PC-9 (cell line): ENCODE measurements around the gene DENND6A. TPM values are rescaled to one million over a fixed set of nuclear protein-coding genes. Genes with fewer than 3 reads are reported as not detected.

Source experiments
- BruUV-seq: library from RNA; stranded (reverse); fragments of 400-500 nt; replicated peaks from 2 replicates; lab custom pipeline; 2021; lab: Mats Ljungman, UMichigan
- CTCF ChIA-PET: fragments of 300-600 bp; sonication (Branson Sonifier 250); formaldehyde crosslinking; loops from one replicate; lab custom pipeline; 2022; ENCODE audit warnings: antibody characterized with exemption; lab: Charles Lee
- POLR2A ChIA-PET: fragments of 300-600 bp; sonication (Branson Sonifier 250); formaldehyde crosslinking; loops from one replicate; lab custom pipeline; 2022; ENCODE audit warnings: antibody characterized with exemption; ENCODE audit not compliant: unreplicated experiment; lab: Charles Lee
- DNase-seq, 2 experiments: peaks; one replicate each; pipeline versions ENCODE4 v3.0.0 to v3.0.0-alpha.2; 2015 to 2022; ENCODE audit warnings: mixed read lengths in 1 of 2
- H2AFZ ChIP-seq: fragments of 200-600 bp; sonication (generic); 2 replicates; pipeline ENCODE4 v1.8.1; 2017; ENCODE audit warnings: antibody characterized with exemption
- H3F3A ChIP-seq: fragments of 200-600 bp; sonication (generic); 2 replicates; pipeline ENCODE4 v1.8.1; 2017; ENCODE audit warnings: antibody characterized with exemption, mild to moderate bottlenecking, low read depth; ENCODE audit not compliant: insufficient read depth
- H3K27ac ChIP-seq: fragments of 200-600 bp; sonication (generic); 2 replicates; pipeline ENCODE4 v1.6.1; 2016; ENCODE audit warnings: mixed run types
- H3K27me3 ChIP-seq: fragments of 200-600 bp; sonication (generic); 2 replicates; pipeline ENCODE4 v1.6.1; 2016; ENCODE audit warnings: low read depth, mixed run types; ENCODE audit not compliant: insufficient read depth
- H3K36me3 ChIP-seq: fragments of 200-600 bp; sonication (generic); 2 replicates; pipeline ENCODE4 v1.6.1; 2016; ENCODE audit warnings: low read depth, mixed run types
- H3K4me1 ChIP-seq: fragments of 200-600 bp; sonication (generic); replicated peaks from 2 replicates; pipeline ENCODE4 v1.6.1; 2016; ENCODE audit warnings: mixed run types; ENCODE audit not compliant: insufficient read depth
- H3K4me2 ChIP-seq: fragments of 200-600 bp; sonication (generic); 2 replicates; pipeline ENCODE4 v1.6.1; 2017; ENCODE audit warnings: mixed run types
- H3K4me3 ChIP-seq: fragments of 200-600 bp; sonication (generic); 2 replicates; pipeline ENCODE4 v1.6.1; 2016; ENCODE audit warnings: mixed run types
- H3K79me2 ChIP-seq: fragments of 200-600 bp; sonication (generic); 2 replicates; pipeline ENCODE4 v1.6.1; 2017; ENCODE audit warnings: low read depth, mixed run types
- H3K9me2 ChIP-seq: fragments of 200-600 bp; sonication (generic); 2 replicates; pipeline ENCODE4 v1.8.1; 2017; ENCODE audit warnings: mild to moderate bottlenecking; ENCODE audit not compliant: insufficient read depth
- H3K9me3 ChIP-seq: fragments of 200-600 bp; sonication (generic); 2 replicates; pipeline ENCODE4 v1.8.1; 2016; ENCODE audit warnings: low read depth; ENCODE audit not compliant: insufficient read depth
- H4K20me1 ChIP-seq: fragments of 200-600 bp; sonication (generic); 2 replicates; pipeline ENCODE4 v1.8.1; 2017; ENCODE audit not compliant: insufficient read depth
- EZH2 ChIP-seq: fragments of 200-600 bp; sonication (generic); IDR thresholded peaks from 2 replicates; pipeline ENCODE4 v1.8.0; 2017; ENCODE audit warnings: antibody characterized with exemption, low read depth
- intact Hi-C: fragments of 100-400 bp; cut with micrococcal nuclease; formaldehyde crosslinking; loops from one replicate; pipeline ENCODE4 v1.10.0; 2022; ENCODE audit not compliant: unreplicated experiment
- total RNA-seq: library from RNA; stranded (reverse); gene quantifications from 2 replicates; pipeline ENCODE4 v1.2.3, GENCODE V29; 2021
- TF ChIP-seq, protein P1 (sequence below): fragments of 200-600 bp; sonication (generic); conservative IDR thresholded peaks from 2 replicates; pipeline ENCODE4 v1.6.1; 2017; ENCODE audit warnings: mixed run types, antibody characterized with exemption, mild to moderate bottlenecking, moderate library complexity

Gene DENND6A
- total RNA-seq, 1 experiment from 2014 or later, result 28.2 TPM

- no peak for DNase-seq
- H3F3A ChIP-seq, result no peaks in the 10 kb centered on the region
- no TSS peak for BruUV-seq
- no peaks in the 10 kb centered on the region for H3K4me1 ChIP-seq
- no peaks in the 10 kb centered on the region for H4K20me1 ChIP-seq
- no peaks in the 10 kb centered on the region for H3K27me3 ChIP-seq
- POLR2A ChIA-PET, result interaction anchor here (0.6 kb wide), 2 partner anchors 173 to 257 kb away, joined by 6 to 14 read pairs; no protein-coding TSS in a partner anchor
- H3K9me3 ChIP-seq, result no peaks in the 10 kb centered on the region
- H3K9me2 ChIP-seq, result no peaks in the 10 kb centered on the region
- H3K4me2 ChIP-seq, result no peak overlapping the region
- TF ChIP-seq EZH2, result no peak
- TF ChIP-seq, protein P1, sequence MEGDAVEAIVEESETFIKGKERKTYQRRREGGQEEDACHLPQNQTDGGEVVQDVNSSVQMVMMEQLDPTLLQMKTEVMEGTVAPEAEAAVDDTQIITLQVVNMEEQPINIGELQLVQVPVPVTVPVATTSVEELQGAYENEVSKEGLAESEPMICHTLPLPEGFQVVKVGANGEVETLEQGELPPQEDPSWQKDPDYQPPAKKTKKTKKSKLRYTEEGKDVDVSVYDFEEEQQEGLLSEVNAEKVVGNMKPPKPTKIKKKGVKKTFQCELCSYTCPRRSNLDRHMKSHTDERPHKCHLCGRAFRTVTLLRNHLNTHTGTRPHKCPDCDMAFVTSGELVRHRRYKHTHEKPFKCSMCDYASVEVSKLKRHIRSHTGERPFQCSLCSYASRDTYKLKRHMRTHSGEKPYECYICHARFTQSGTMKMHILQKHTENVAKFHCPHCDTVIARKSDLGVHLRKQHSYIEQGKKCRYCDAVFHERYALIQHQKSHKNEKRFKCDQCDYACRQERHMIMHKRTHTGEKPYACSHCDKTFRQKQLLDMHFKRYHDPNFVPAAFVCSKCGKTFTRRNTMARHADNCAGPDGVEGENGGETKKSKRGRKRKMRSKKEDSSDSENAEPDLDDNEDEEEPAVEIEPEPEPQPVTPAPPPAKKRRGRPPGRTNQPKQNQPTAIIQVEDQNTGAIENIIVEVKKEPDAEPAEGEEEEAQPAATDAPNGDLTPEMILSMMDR, result peak; percentile 55
- no peak overlapping the region for H3K4me3 ChIP-seq
- CTCF ChIA-PET, result no interaction called here
- no peak overlapping the region for H3K27ac ChIP-seq
- H3K79me2 ChIP-seq, result peaks cover 68% of the 10 kb centered on the region
- intact Hi-C loops, result no loop called here
- H2AFZ ChIP-seq, result no peak overlapping the region
- peaks cover 6% of the 10 kb centered on the region for H3K36me3 ChIP-seq
These were observed 10.6 kb downstream of the DENND6A start for GRCh38 chr3:57682284-57682683.

- Histone ChIP-seq H3K4me3 (no peak overlapping the region), H3F3A (no peaks in the 10 kb centered on the region), H3K27ac (no peak overlapping the region), H3K4me1 (no peaks in the 10 kb centered on the region), H2AFZ (no peak overlapping the region), H3K27me3 (no peaks in the 10 kb centered on the region), H3K79me2 (peaks cover 62% of the 10 kb centered on the region), H4K20me1 (no peaks in the 10 kb centered on the region), H3K4me2 (no peak overlapping the region), H3K9me3 (no peaks in the 10 kb centered on the region), H3K9me2 (no peaks in the 10 kb centered on the region), H3K36me3 (peaks cover 6% of the 10 kb centered on the region)
- ChIA-PET POLR2A (interaction anchor here (0.6 kb wide), 1 partner anchor 256 kb away, joined by 6 read pairs; no protein-coding TSS in a partner anchor), CTCF (no interaction called here)
- intact Hi-C loops, result no loop called here
- DNase-seq, result no peak
- BruUV-seq, result no TSS peak
- TF ChIP-seq EZH2, result no peak
- TF ChIP-seq, protein P1, result no peak
These were observed 11.2 kb downstream of the DENND6A start for GRCh38 chr3:57681691-57682090.

DNA sequence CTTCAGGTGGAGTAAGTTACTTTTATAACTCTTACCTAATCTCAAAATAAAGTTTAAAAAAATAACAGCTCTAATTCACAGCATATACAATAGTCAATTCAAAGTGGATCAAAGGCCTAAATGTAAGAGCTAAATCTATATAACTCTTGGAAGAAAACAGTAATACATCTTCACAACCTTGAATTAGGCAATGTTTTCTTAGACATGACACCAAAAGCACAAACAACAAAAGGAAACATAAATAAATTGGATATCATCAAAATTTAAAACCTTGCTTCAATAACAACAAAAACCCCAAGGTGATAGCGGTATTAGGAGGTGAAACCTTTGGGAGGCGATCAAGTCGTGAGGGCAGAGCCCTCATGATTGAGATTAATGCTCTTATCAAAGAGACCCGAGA is 12.8 kb downstream of the DENND6A start:
- H3K79me2 ChIP-seq, result peaks cover 59% of the 10 kb centered on the region
- no peaks in the 10 kb centered on the region for H4K20me1 ChIP-seq
- H3K4me1 ChIP-seq, result no peaks in the 10 kb centered on the region
- ChIA-PET CTCF (no interaction called here), POLR2A (no interaction called here)
- intact Hi-C loops, result no loop called here
- peaks cover 6% of the 10 kb centered on the region for H3K36me3 ChIP-seq
- no peaks in the 10 kb centered on the region for H3K9me2 ChIP-seq
- no peak overlapping the region for H3K4me2 ChIP-seq
- H3K27me3 ChIP-seq, result no peaks in the 10 kb centered on the region
- no peaks in the 10 kb centered on the region for H3K9me3 ChIP-seq
- BruUV-seq, result no TSS peak
- TF ChIP-seq, protein P1, result no peak
- no peak for TF ChIP-seq EZH2
- no peak overlapping the region for H3K27ac ChIP-seq
- DNase-seq, result no peak
- H2AFZ ChIP-seq, result no peak overlapping the region
- no peak overlapping the region for H3K4me3 ChIP-seq
- no peaks in the 10 kb centered on the region for H3F3A ChIP-seq
